Activated CD8-positive, alpha-beta T cell treated with anti-CD3 and anti-CD28 coated beads for 36 hours (primary cell): ENCODE measurements around the gene ERP44. TPM values are rescaled to one million over a fixed set of nuclear protein-coding genes. Genes with fewer than 3 reads are reported as not detected.

Source experiments
- ATAC-seq: fragments of 200-7000 bp; cut with Tn5 transposase; one replicate; pipeline ENCODE4 v1.10.0; 2021; ENCODE audit warnings: mild to moderate bottlenecking, moderate library complexity
- CTCF ChIA-PET: fragments of 350-600 bp; sonication (Branson Sonifier 250); formaldehyde crosslinking; loops from one replicate; lab custom pipeline; 2021; ENCODE audit warnings: antibody characterized with exemption; lab: Charles Lee
- POLR2A ChIA-PET: fragments of 350-600 bp; sonication (Branson Sonifier 250); formaldehyde crosslinking; loops from one replicate; lab custom pipeline; 2021; ENCODE audit warnings: antibody characterized with exemption; lab: Charles Lee
- DNase-seq: peaks from one replicate; pipeline ENCODE4 v3.0.0-alpha.2; 2020
- H3K27ac Mint-ChIP-seq: one replicate; pipeline ENCODE4 v1.8.0; 2021; ENCODE audit warnings: mild to moderate bottlenecking, mixed read lengths
- H3K27me3 Mint-ChIP-seq: one replicate; pipeline ENCODE4 v1.8.0; 2021; ENCODE audit warnings: mixed read lengths
- H3K36me3 Mint-ChIP-seq: one replicate; pipeline ENCODE4 v1.8.0; 2021; ENCODE audit warnings: low read depth, mixed read lengths
- H3K4me1 Mint-ChIP-seq: one replicate; pipeline ENCODE4 v1.8.0; 2021; ENCODE audit warnings: low read depth, mixed read lengths
- H3K4me3 Mint-ChIP-seq: one replicate; pipeline ENCODE4 v1.8.0; 2021; ENCODE audit warnings: mild to moderate bottlenecking, moderate library complexity, mixed read lengths
- H3K9me3 Mint-ChIP-seq: one replicate; pipeline ENCODE4 v1.8.0; 2021; ENCODE audit warnings: mixed read lengths
- intact Hi-C: fragments of 100-400 bp; cut with micrococcal nuclease; formaldehyde crosslinking; loops from one replicate; pipeline ENCODE4 v1.10.0; 2022
- total RNA-seq, 2 experiments: library from RNA; stranded (reverse); gene quantifications; one replicate each; pipeline ENCODE4 v1.2.3, GENCODE V29; 2021
- TF ChIP-seq, protein P1 (sequence below): fragments of 200-600 bp; IDR thresholded peaks from one replicate; pipeline ENCODE4 v1.8.0; 2022; ENCODE audit warnings: antibody characterized with exemption, mild to moderate bottlenecking

ERP44 gene
- total RNA-seq, 2 experiments from 2014 or later = 10.2 to 11.1 TPM

DNA sequence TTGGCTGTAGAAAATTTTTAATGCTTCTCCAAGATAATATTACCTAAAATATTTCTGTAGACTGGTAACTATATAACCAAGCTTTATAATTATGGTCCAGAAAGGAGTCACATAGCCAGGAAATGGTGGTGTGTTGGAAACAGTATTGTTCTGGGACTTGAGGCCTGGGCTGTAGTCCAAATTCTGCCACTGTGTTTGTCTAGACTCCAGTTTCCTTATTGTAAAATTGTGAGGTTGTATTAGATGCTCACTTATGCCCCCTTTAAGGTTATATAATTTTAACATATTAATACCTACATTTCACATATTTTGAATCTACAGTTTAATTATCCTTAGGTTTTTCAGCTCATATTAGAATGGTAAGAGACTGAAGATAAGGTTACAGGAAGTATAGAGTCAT, 149.9 kb downstream of the ERP44 start:
- intact Hi-C loops = no loop called here
- ChIA-PET CTCF (interaction anchor here (1.2 kb wide), 1 partner anchor 43 kb away, joined by 3 read pairs; the partner anchor contains the start of gene STX17), POLR2A (no interaction called here)
- H3K4me1 Mint-ChIP-seq = peaks cover 14% of the 10 kb centered on the region
- H3K9me3 Mint-ChIP-seq = no peaks in the 10 kb centered on the region
- H3K27me3 Mint-ChIP-seq = no peaks in the 10 kb centered on the region
- DNase-seq = no peak
- TF ChIP-seq, protein P1, sequence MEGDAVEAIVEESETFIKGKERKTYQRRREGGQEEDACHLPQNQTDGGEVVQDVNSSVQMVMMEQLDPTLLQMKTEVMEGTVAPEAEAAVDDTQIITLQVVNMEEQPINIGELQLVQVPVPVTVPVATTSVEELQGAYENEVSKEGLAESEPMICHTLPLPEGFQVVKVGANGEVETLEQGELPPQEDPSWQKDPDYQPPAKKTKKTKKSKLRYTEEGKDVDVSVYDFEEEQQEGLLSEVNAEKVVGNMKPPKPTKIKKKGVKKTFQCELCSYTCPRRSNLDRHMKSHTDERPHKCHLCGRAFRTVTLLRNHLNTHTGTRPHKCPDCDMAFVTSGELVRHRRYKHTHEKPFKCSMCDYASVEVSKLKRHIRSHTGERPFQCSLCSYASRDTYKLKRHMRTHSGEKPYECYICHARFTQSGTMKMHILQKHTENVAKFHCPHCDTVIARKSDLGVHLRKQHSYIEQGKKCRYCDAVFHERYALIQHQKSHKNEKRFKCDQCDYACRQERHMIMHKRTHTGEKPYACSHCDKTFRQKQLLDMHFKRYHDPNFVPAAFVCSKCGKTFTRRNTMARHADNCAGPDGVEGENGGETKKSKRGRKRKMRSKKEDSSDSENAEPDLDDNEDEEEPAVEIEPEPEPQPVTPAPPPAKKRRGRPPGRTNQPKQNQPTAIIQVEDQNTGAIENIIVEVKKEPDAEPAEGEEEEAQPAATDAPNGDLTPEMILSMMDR = no peak
- H3K36me3 Mint-ChIP-seq = peaks cover 24% of the 10 kb centered on the region
- no peak overlapping the region for H3K27ac Mint-ChIP-seq
- H3K4me3 Mint-ChIP-seq = no peak overlapping the region
- ATAC-seq = no peak

DNA sequence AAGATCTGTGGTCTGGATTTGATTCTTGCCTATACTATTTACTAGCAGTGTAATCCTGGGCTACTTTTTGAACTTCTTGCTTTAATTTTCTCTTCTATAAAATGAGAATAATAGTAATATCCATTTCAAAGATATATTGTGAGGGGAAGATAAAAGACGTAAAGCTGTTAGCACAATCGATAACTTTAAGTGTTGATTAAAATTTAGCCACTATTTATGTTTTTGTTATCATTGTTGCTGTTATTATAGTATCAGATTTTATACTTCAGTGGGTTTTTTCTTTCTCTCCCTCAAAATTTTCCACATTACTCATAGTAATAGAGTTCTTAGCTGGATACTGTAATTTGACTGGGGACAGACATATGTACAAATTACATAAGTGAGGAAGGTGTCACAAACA, 150.3 kb downstream of the ERP44 start:
- ChIA-PET CTCF (interaction anchor here (1.2 kb wide), 1 partner anchor 42 kb away, joined by 3 read pairs; the partner anchor contains the start of gene STX17), POLR2A (interaction anchor here (1.1 kb wide), 1 partner anchor 41 kb away, joined by 3 read pairs; no protein-coding TSS in a partner anchor)
- H3K27me3 Mint-ChIP-seq = no peaks in the 10 kb centered on the region
- DNase-seq (no peak), ATAC-seq (no peak)
- H3K4me3 Mint-ChIP-seq = no peak overlapping the region
- peaks cover 12% of the 10 kb centered on the region for H3K4me1 Mint-ChIP-seq
- H3K36me3 Mint-ChIP-seq = peaks cover 25% of the 10 kb centered on the region
- intact Hi-C loops = no loop called here
- no peaks in the 10 kb centered on the region for H3K9me3 Mint-ChIP-seq
- H3K27ac Mint-ChIP-seq = no peak overlapping the region
- TF ChIP-seq, protein P1 = no peak

DNA sequence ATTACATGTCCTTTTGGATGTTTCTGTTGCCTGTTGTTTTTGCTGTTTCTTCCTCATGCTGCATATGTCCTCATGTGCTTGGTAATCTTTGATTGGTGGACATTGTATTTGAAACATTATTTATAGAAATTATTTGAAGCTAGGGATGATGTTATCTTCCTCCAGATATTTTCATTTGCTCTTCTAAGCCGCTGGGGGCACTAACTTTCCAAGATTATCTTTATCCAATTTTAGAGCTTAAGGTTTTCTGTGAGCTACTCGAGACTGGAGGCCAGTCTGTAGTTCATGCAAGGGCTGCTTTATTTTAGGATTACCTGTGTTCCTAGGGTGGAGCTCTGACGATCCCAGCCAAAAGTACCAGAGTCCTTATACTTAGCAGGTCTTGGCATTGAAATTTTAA, 151.4 kb downstream of the ERP44 start:
- Mint-ChIP-seq H3K27ac (no peak overlapping the region), H3K9me3 (no peaks in the 10 kb centered on the region), H3K4me3 (no peak overlapping the region), H3K36me3 (peaks cover 21% of the 10 kb centered on the region), H3K27me3 (no peaks in the 10 kb centered on the region), H3K4me1 (peaks cover 9% of the 10 kb centered on the region)
- ChIA-PET CTCF (interaction anchor here (0.9 to 1.2 kb wide), 2 partner anchors 8 to 32 kb away, joined by 3 to 4 read pairs; no protein-coding TSS in a partner anchor), POLR2A (interaction anchor here (1.1 kb wide), 1 partner anchor 40 kb away, joined by 3 read pairs; no protein-coding TSS in a partner anchor)
- ATAC-seq (no peak), DNase-seq (no peak)
- TF ChIP-seq, protein P1 = no peak
- intact Hi-C loops = no loop called here

DNA sequence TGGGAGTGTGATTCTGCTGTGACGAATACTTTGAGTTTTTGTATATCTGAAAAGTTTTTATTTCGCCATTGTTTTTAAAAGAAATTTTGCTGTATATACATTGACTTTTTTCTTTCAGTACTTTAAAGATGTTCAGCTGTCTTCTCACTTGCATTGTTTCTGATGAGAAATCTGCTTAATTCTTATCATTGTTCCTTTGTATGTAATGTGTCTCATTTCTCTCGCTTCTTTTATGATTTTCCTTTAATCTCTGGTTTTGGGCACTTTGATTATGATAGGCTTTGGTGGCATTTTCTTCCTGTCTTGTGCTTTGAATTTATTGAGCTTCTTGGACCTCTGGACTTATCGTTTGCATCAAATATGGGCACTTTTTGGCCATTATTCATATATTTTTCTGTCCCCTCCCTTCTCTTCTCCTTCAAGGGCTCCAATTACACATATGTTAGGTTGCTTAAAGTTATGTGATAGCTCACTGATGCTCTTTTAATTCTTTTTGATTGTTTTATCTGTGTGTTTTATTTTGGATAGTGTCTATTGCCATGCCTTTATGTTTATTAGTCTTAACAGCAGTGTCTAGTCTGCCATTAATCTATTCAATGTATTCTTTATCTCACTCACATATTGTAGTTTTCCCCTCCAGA, 161.7 kb downstream of the ERP44 start:
- no peak for ATAC-seq
- no peak for DNase-seq
- ChIA-PET POLR2A (no interaction called here), CTCF (no interaction called here)
- TF ChIP-seq, protein P1 = no peak
- Mint-ChIP-seq H3K27me3 (no peaks in the 10 kb centered on the region), H3K9me3 (peaks cover 10% of the 10 kb centered on the region), H3K4me3 (no peak overlapping the region), H3K4me1 (peaks cover 12% of the 10 kb centered on the region), H3K27ac (no peak overlapping the region), H3K36me3 (peaks cover 34% of the 10 kb centered on the region)
- intact Hi-C loops = no loop called here

DNA sequence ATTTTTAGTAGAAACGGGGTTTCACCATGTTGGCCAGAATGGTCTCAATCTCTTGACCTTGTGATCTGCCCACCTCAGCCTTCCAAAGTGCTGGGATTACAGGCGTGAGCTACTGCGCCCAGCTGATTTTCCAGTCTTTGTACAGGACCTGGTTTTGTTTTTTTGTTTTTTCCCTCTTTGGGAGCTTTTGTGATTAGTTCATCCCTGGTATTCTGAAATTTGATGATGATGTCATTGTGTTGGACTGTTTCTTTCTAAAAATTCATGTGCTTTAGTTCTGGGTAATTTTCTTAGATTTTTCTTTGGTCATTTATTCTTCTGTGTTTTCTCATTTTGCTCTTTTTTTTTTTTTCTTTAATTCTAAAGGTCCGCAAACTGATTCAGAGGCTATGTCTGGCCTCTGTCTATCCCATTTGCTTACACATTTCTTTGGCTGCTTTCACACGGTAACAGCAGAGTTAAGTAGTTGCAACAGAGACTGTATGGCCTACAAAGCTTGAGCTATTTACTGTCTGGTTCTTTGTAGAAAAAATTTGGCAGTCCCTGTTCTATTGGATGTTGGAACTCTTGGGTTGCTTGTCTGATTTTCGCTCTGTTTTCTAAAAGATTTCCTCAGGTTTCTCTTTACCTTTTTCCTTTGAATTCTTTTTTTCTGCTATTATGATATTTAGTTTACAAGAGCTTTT, 167.5 kb downstream of the ERP44 start:
- H3K9me3 Mint-ChIP-seq = peaks cover 7% of the 10 kb centered on the region
- CTCF ChIA-PET = interaction anchor here (1.1 to 1.6 kb wide), 3 partner anchors 16 to 106 kb away, joined by 3 to 5 read pairs (median 3); no protein-coding TSS in a partner anchor
- POLR2A ChIA-PET = no interaction called here
- peaks cover 38% of the 10 kb centered on the region for H3K36me3 Mint-ChIP-seq
- no peak overlapping the region for H3K27ac Mint-ChIP-seq
- H3K4me1 Mint-ChIP-seq = peaks cover 18% of the 10 kb centered on the region
- no peak overlapping the region for H3K4me3 Mint-ChIP-seq
- TF ChIP-seq, protein P1 = no peak
- DNase-seq = no peak
- ATAC-seq = no peak
- intact Hi-C loops = no loop called here
- H3K27me3 Mint-ChIP-seq = no peaks in the 10 kb centered on the region
